Retina (tissue), 1 donor: ENCODE measurements around the gene CD300H.
"Not testable (repeated sequence)": the region's sequence is repeated elsewhere in the genome, so short reads cannot be mapped to it uniquely, and the experiment has no call there.

Experiments used
- DNase-seq: peaks from one replicate; pipeline ENCODE4 v3.0.0-alpha.2; 2016

The CD300H gene

GRCh38 chr17:74525465-74525725 is 41.9 kb downstream of the CD300H start:
- no peak for DNase-seq

DNA sequence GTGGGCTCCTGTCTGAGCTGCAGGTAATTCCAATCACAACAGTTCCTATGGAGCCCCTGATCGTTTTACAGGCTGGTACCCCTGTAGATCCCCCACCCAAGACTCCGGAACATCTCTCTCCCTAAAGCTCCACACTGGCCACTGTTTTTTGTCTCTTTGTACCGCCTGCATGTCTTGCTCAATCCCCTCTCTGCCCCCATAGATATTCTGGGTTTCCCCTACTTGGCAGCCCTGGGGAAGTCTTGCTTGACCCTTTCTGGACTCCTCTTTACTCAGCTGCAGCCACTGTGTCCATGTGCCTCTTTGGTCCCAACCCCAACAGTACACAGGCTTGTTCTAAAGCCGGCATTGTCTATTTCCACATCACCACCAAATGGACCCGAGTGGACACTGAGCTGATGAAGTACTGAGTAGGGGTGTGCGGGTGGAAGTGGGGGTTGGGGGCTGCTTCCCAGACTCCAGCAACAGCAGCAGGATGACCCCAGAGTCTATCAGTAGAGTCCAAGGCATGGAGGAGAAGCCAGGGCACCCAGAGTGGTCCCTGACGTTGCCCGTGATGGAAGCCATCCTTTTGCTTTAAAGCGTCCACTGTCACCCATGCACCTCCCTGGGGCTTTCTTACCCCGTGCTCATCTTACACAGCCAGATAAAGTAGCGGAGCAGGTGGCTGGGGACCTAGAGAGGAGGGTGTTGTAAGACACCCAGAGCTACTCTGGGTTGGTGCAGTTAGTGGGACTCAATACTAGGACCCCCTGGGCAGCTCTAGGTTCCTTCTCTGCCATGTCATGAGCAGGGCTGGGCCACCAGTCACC is 42.5 kb downstream of the CD300H start:
- DNase-seq: no peak

- no peak for DNase-seq
These were observed 44.0 kb downstream of the CD300H start for GRCh38 chr17:74523308-74523707.

GRCh38 chr17:74522381-74523105 is 44.8 kb downstream of the CD300H start:
- DNase-seq: no peak

DNA sequence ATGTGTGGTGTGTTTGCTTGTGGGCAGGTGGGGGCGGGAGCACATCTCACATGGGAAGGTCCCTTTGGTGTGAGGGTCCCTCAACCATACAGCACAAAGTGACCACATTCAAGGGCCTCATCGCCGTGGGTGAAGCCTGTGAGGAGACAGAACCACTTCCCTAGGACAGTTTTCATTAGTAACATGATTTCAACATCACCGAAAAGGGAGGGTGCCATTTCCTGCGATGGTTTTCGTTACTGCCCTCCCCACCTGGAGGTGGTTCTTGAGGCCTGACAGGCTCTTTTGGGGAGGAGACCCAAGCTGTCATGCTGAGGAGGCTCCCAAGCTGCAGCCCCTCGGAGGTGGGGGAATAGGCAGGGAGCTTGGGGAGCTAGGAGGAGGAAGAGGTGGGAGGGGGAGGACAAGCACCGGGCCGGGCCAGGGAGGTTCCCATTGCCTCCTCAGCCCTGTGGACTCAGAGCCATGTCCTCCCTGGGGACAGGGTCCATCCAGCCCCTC is 45.6 kb downstream of the CD300H start:
- no peak for DNase-seq

GRCh38 chr17:74520790-74521480 is 46.4 kb downstream of the CD300H start:
- no peak for DNase-seq

DNA sequence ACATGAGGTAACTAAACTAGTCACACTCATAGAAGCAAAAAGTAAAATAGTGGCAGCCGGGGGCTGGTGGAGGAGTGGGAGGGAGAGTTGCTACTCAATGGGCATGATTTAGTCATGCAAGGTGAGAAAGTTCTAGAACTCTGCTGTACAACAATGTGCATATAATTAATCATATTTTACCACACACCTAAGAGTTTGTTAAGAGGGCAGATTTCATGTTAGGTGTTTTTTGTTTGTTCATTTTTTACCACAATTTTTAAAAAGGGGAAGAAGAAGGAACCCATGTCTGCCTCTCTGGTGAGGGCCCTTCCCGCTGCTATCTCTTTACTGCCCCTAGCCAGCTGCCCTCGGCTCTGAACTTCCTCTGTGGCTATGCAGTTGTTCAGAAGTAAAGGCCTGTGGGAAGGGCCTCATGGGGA is 47.3 kb downstream of the CD300H start:
- DNase-seq: no peak

GRCh38 chr17:74518413-74518981 is 48.8 kb downstream of the CD300H start:
- not testable (repeated sequence) for DNase-seq

DNA sequence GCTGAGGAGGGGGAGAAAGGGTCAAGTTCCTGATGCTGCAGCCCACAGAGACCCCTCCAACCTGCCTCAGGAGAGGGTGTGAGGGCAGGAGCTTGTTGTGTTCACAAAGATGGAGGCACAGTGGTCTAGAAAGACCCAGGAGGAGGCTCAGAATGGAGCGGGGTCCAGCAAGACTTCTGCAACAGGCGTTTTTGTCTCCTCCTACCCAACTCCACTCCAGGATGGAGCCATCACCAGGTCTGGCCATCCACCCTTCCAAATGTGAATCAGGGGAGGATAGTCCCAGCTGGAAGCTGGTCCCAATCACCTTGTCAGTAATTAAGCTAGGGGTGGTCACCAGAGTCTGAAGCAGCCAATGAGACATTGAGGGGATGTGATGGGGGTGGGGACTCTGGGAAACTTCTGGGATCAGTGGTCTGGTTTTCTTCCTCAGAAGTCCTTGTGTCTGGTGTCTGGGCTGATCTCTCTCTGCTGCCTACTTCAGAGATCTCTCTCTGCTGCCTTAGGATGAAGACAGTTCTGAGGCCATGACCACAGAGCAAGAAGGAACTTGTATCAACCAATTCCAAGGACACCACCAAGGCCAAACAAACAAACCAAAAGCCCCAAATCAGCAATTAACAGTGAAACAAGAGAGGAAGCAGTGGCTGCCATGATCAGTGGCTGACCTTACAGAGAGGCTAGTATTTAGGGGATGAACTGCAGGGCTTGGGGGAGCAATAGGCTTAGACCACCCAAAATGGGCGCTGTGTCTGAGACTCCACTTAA is 50.6 kb downstream of the CD300H start:
- no peak for DNase-seq

DNA sequence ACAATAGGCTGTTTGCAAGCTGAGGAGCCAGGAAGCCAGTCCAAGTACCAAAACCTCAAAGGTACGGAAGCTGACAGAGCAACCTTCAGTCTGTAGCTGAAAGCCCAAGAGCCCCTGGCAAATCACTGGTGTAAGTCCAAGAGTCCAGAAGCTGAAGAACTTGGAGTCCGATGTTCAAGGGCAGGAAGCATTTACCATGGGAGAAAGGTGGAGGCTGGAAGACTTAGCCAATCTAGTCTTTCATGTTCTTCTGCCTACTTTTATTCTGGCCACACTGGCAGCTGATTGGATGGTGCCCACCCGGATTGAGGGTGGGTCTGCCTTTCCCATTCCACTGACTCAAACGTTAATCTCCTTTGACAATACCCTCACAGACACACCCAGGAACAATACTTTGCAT is 51.4 kb downstream of the CD300H start:
- no peak for DNase-seq

DNA sequence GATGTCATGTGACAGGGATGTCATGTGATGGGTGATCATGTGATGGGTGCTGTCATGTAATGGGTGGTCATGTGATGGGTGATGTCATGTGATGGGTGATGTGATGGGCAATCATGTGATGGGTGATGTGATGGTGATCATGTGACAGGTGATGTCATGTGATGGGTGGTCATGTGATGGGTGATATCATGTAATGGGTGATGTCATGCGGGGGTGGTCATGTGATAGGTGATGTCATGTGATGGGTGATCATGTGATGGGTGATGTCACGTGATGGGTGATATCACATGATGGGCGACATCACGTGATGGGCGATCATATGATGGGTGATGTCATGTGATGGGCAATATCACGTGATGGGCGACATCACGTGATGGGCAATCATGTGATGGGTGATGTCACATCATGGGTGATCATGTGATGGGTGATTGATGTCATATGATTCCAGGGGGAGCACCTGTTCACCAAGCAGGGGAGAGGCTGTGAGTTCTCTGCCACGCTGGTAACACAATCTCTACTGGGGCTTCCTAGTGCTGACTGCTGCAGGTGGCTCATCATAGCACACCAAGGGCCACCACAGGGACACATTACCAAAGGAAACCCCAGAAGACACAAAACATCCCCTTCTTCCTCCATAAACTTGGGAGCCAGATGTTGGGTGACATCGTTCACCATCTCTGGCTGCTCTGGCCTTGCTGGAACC is 52.5 kb downstream of the CD300H start:
- no peak for DNase-seq

- peak; percentile 17 for DNase-seq
These were observed 53.2 kb downstream of the CD300H start for GRCh38 chr17:74513987-74514631.

DNA sequence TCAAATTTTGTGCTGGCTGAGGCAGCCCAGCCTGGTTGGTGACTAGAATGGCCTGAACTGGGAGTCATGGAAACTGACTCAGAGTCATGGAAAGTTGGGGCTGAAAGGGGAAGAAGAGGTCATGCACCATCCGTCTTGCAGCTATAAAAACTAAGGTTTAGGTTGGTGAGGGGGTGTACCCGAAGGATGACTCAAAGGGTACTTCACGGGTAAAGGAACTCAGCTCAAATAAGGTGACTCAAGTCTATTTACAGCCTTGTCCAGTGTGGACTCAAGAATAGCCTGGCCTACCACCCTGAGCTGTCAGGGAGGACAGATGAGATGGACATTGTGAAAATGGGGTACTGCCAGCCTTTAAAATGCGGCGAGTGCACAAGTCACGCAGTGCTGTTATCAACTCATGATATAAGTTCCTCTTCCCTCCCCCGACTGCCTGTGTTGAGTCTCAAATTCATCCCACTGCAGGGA is 54.7 kb downstream of the CD300H start:
- no peak for DNase-seq

DNA sequence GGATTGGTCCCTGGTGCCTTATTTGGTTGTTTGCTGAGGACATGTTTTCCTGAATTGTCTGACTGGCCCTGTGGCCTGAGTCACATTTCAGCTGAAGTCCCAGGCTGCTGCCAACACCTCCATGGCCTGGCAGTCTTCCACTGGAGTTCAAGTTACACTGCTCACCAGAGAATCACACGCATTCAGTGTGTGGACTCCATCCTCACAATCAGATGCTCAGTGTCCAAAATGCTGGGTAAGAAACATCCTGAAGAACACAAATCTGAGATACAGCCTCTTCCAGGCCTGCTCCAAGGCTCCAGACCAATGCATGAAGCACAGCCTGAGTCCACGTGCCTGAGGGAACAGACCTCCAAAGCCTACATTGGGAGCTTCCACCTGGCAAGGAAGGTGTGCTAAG is 55.3 kb downstream of the CD300H start:
- DNase-seq: no peak
